Ascending aorta (tissue), 2 donors: ENCODE data around the gene ZSCAN5C. TPM values are rescaled to one million over a fixed set of nuclear protein-coding genes. Genes with fewer than 3 reads are reported as not detected.
"Not testable (repeated sequence)": the region's sequence is repeated elsewhere in the genome, so short reads cannot be mapped to it uniquely, and the experiment has no call there.

Experiments
- DNase-seq, 2 donors: peaks; one replicate each; pipeline ENCODE4 v3.0.0-alpha.2; 2019; ENCODE audit warnings: low spot score in 2 of 2
- H3K27ac ChIP-seq, 2 donors: fragments of 200-600 bp; sonication (generic); one replicate each; pipeline ENCODE4 v1.5.1; 2016 to 2017; ENCODE audit warnings: mild to moderate bottlenecking in 1 of 2
- H3K27me3 ChIP-seq: fragments of 200-600 bp; sonication (generic); one replicate; pipeline ENCODE4 v1.5.1; 2017
- H3K36me3 ChIP-seq, 2 donors: fragments of 200-600 bp; sonication (generic); one replicate each; pipeline ENCODE4 v1.5.1; 2016
- H3K4me1 ChIP-seq, 2 donors: fragments of 200-600 bp; sonication (generic); one replicate each; pipeline ENCODE4 v1.5.1; 2016 to 2017; ENCODE audit warnings: mild to moderate bottlenecking in 1 of 2
- H3K4me3 ChIP-seq, 2 donors: fragments of 200-600 bp; sonication (generic); one replicate each; pipeline ENCODE4 v1.5.1; 2016 to 2017; ENCODE audit warnings: mild to moderate bottlenecking in 1 of 2
- H3K9me3 ChIP-seq, 2 donors: fragments of 200-600 bp; sonication (generic); one replicate each; pipeline ENCODE4 v1.5.1; 2016
- CTCF ChIP-seq, 3 experiments: fragments of 200-600 bp in 2 of 3; fragments of 450-650 bp in 1 of 3; sonication (generic) in 2 of 3; IDR thresholded peaks; one replicate each; pipeline ENCODE4 v1.5.1; 2016 to 2019; ENCODE audit warnings: antibody characterized with exemption in 3 of 3, mild to moderate bottlenecking in 1 of 3, moderate library complexity in 1 of 3
- intact Hi-C: fragments of 100-400 bp; cut with DNase I; formaldehyde crosslinking; loops from one replicate; pipeline ENCODE4 v1.15.1; 2023
- total RNA-seq: library from RNA; depleted of rRNA; stranded (reverse); fragments of >200 nt; gene quantifications from one replicate; pipeline ENCODE4 v1.1.0, GENCODE V29; 2016

Gene ZSCAN5C
- total RNA-seq, 1 donor from 2014 or later: not detected

DNA sequence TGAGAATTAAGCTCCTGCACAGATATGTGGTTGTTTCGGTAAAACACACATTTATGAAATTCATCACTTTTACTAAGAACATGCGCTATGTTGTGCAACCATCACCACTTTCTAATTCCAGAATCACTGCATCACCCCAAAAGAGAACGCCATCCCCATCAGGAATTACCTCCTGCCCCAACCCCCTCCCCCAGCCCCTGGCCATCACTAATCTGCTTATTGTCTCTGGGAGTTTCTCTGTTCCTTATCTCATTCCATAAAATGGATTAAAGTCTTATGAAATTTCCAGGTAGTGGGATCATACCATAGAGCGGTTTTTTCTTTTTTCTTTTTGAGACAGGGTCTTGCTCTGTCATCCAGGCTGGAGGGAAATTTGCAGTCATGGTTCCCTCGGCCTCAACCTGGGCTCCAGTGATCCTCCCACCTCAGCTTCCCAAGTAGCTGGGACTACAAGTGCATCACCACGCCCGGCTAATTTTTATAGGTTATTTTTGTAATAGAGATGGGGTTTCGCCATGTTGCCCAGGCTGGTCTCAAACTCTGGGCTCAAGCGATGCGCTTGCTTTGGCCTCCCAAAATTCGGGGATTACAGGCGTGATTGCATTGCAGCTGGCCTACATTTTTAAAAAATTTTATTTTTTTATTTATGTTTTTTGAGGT is 8.0 kb upstream of the ZSCAN5C start:
- intact Hi-C loops: no loop called here
- Histone ChIP-seq H3K4me3 (no peak overlapping the region), H3K27ac (no peak overlapping the region)

GRCh38 chr19:56197646-56198045 is 4.4 kb upstream of the ZSCAN5C start, which contains the start of gene ZSCAN5B:
Gene ZSCAN5B, minus strand, starts transcription at chr19:56197783. Its CDS starts 4,731 bp downstream, at chr19:56193052.
- H3K27ac ChIP-seq, intact Hi-C loops, H3K36me3 ChIP-seq, H3K9me3 ChIP-seq, DNase-seq, H3K4me3 ChIP-seq, H3K27me3 ChIP-seq, H3K4me1 ChIP-seq: not testable (repeated sequence)

More for the DNA sequence above, 8.0 kb upstream of the ZSCAN5C start:
- DNase-seq: no peak
- H3K9me3 ChIP-seq: no peaks in the 10 kb centered on the region
- no peak for TF ChIP-seq CTCF (IDR thresholded peaks at IDR 0.05)
- no peaks in the 10 kb centered on the region for H3K36me3 ChIP-seq
- no peaks in the 10 kb centered on the region for H3K4me1 ChIP-seq
- no peaks in the 10 kb centered on the region for H3K27me3 ChIP-seq

DNA sequence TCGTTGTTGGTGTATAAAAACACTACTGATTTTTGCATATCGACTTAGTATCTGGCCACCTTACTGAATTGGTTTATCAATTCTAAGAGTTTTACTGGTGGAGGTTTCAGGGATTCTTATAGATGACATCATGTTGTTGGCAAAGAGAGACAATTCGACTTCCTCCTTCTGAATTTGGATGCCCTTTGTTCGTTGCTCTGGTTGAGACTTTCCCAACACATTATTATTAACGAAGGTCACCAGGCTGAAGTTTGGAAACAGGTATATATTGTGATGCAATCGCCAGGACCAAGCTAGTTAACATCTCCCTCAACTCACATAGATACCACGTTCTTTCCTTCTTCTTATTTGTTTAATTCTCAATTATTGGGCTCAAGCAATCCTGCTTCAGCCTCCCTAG is 2.4 kb upstream of the ZSCAN5C start:
- no peaks in the 10 kb centered on the region for H3K36me3 ChIP-seq
- H3K27ac ChIP-seq: no peak overlapping the region
- intact Hi-C loops: no loop called here
- H3K27me3 ChIP-seq: no peaks in the 10 kb centered on the region
- no peaks in the 10 kb centered on the region for H3K9me3 ChIP-seq
- H3K4me3 ChIP-seq: no peak overlapping the region
- TF ChIP-seq CTCF (IDR thresholded peaks at IDR 0.05): no peak
- no peak for DNase-seq
- H3K4me1 ChIP-seq: no peaks in the 10 kb centered on the region

GRCh38 chr19:56207581-56207980 is 5.5 kb downstream of the ZSCAN5C start:
- H3K27ac ChIP-seq, H3K9me3 ChIP-seq, intact Hi-C loops, DNase-seq, H3K4me3 ChIP-seq, H3K36me3 ChIP-seq, H3K4me1 ChIP-seq, H3K27me3 ChIP-seq: not testable (repeated sequence)

GRCh38 chr19:56209091-56209490 is 7.0 kb downstream of the ZSCAN5C start:
- H3K27ac ChIP-seq: no peak overlapping the region
- intact Hi-C loops: no loop called here
- DNase-seq: no peak
- no peaks in the 10 kb centered on the region for H3K27me3 ChIP-seq
- no peaks in the 10 kb centered on the region for H3K4me1 ChIP-seq
- no peak for TF ChIP-seq CTCF (IDR thresholded peaks at IDR 0.05)
- no peak overlapping the region for H3K4me3 ChIP-seq
- no peaks in the 10 kb centered on the region for H3K36me3 ChIP-seq
- H3K9me3 ChIP-seq: no peaks in the 10 kb centered on the region

GRCh38 chr19:56210036-56210435 is 8.0 kb downstream of the ZSCAN5C start:
- H3K27ac ChIP-seq, H3K36me3 ChIP-seq, H3K4me3 ChIP-seq, H3K27me3 ChIP-seq, H3K9me3 ChIP-seq, DNase-seq, H3K4me1 ChIP-seq, intact Hi-C loops: not testable (repeated sequence)

DNA sequence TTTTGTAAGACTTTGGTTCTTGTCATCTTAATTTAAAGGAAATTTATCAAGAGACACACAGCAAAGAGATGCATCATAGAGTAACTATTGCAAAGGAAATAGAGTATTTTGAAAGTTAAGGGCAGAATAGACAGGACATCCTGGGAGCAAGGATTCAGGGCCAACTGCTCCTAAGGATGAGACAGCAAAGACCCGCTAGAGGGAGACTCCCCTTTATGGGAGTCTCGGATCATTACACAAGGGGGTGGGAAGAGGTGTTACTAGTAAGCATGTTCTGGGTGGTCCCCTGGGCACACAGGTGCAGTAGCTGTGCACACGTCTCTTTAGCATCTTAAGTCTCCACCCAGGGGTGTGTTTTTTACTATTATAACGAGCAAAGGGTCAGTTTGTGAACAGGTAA is 9.6 kb downstream of the ZSCAN5C start:
- Histone ChIP-seq H3K4me1 (no peaks in the 10 kb centered on the region), H3K4me3 (no peak overlapping the region), H3K27me3 (no peaks in the 10 kb centered on the region), H3K9me3 (no peaks in the 10 kb centered on the region), H3K36me3 (no peaks in the 10 kb centered on the region), H3K27ac (no peak overlapping the region)
- intact Hi-C loops: no loop called here
- TF ChIP-seq CTCF (IDR thresholded peaks at IDR 0.05): no peak
- no peak for DNase-seq
